HL-60 (cell line): ENCODE results near the gene ABCE1.

Source experiments
- DNase-seq, 2 experiments: peaks; one replicate each; pipeline ENCODE4 v3.0.0-alpha.2; 2010 to 2020; ENCODE audit warnings: low read depth in 1 of 2, low spot score in 1 of 2
- H3K27ac ChIP-seq: fragments of 250-450 bp; sonication (Bioruptor Pico); replicated peaks from 2 replicates; pipeline ENCODE4 v1.5.1; 2020; ENCODE audit warnings: mild to moderate bottlenecking, moderate library complexity
- H3K27me3 ChIP-seq: fragments of 250-450 bp; sonication (Bioruptor Pico); 2 replicates; pipeline ENCODE4 v1.5.1; 2021; ENCODE audit warnings: mild to moderate bottlenecking, moderate library complexity; ENCODE audit not compliant: insufficient read depth, poor library complexity, severe bottlenecking
- H3K4me3 ChIP-seq: replicated peaks from 2 replicates; pipeline ENCODE4 v1.5.1; 2011; ENCODE audit warnings: mild to moderate bottlenecking, control low read depth, low read length; ENCODE audit not compliant: insufficient read depth
- GABPA ChIP-seq: IDR thresholded peaks from 2 replicates; pipeline ENCODE4 v1.6.1; 2012; ENCODE audit warnings: low read depth
- POLR2AphosphoS5 ChIP-seq: IDR thresholded peaks from 2 replicates; pipeline ENCODE4 v1.6.1; 2012; ENCODE audit warnings: low read depth
- REST ChIP-seq: IDR thresholded peaks from 2 replicates; pipeline ENCODE4 v1.6.1; 2012; ENCODE audit warnings: low read depth; ENCODE audit not compliant: insufficient replicate concordance
- SPI1 ChIP-seq: IDR thresholded peaks from 2 replicates; pipeline ENCODE4 v1.6.1; 2012; ENCODE audit warnings: low read depth, mild to moderate bottlenecking, borderline replicate concordance
- TF ChIP-seq, protein P1 (sequence below): IDR thresholded peaks from one replicate; pipeline ENCODE4 v1.5.1; 2011; ENCODE audit warnings: low read length, control low read depth, inconsistent platforms; ENCODE audit not compliant: insufficient read depth

ABCE1 gene

DNA sequence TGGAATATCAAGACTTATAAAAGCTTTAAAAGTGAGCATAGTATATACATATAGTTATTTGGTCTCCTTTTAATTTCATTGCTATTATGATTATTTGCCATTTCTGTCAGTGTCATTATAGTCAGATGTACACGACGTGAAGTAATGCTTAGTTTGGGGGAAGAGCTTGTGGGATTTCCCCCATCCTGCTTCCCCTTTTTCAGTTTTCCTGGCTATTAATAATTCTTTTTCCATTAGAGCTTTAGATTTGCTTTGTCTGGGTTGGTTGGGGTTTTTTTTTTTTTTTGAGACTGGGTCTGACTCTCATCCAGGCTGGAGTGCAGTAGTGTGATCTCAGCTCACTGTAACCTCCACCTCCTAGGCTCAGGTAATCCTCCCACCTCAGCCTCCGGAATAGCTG, 5.4 kb downstream of the ABCE1 start:
- no peaks in the 10 kb centered on the region for H3K27me3 ChIP-seq

GRCh38 chr4:145107126-145107525, 9.0 kb downstream of the ABCE1 start:
- Histone ChIP-seq H3K27me3 (no peaks in the 10 kb centered on the region), H3K27ac (no peak overlapping the region), H3K4me3 (no peak overlapping the region)
- TF ChIP-seq REST (no peak), POLR2AphosphoS5 (no peak), SPI1 (no peak), GABPA (no peak)
- TF ChIP-seq, protein P1, sequence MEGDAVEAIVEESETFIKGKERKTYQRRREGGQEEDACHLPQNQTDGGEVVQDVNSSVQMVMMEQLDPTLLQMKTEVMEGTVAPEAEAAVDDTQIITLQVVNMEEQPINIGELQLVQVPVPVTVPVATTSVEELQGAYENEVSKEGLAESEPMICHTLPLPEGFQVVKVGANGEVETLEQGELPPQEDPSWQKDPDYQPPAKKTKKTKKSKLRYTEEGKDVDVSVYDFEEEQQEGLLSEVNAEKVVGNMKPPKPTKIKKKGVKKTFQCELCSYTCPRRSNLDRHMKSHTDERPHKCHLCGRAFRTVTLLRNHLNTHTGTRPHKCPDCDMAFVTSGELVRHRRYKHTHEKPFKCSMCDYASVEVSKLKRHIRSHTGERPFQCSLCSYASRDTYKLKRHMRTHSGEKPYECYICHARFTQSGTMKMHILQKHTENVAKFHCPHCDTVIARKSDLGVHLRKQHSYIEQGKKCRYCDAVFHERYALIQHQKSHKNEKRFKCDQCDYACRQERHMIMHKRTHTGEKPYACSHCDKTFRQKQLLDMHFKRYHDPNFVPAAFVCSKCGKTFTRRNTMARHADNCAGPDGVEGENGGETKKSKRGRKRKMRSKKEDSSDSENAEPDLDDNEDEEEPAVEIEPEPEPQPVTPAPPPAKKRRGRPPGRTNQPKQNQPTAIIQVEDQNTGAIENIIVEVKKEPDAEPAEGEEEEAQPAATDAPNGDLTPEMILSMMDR: no peak
- no peak for DNase-seq

More for the DNA sequence above, 5.4 kb downstream of the ABCE1 start:
- TF ChIP-seq REST: no peak
- peak; percentile 30; the same call in 1 of the 2 replicates for TF ChIP-seq SPI1
- no peak for TF ChIP-seq GABPA
- Histone ChIP-seq H3K4me3 (no peak overlapping the region), H3K27ac (no peak overlapping the region)
- DNase-seq: no peak

GRCh38 chr4:145108128-145108527, 10.0 kb downstream of the ABCE1 start:
- TF ChIP-seq SPI1: no peak
- TF ChIP-seq GABPA: no peak
- TF ChIP-seq, protein P1: no peak
- TF ChIP-seq REST: no peak
- no peak for TF ChIP-seq POLR2AphosphoS5
- no peaks in the 10 kb centered on the region for H3K27me3 ChIP-seq
- no peak for DNase-seq
- H3K4me3 ChIP-seq: no peak overlapping the region
- no peak overlapping the region for H3K27ac ChIP-seq

DNA sequence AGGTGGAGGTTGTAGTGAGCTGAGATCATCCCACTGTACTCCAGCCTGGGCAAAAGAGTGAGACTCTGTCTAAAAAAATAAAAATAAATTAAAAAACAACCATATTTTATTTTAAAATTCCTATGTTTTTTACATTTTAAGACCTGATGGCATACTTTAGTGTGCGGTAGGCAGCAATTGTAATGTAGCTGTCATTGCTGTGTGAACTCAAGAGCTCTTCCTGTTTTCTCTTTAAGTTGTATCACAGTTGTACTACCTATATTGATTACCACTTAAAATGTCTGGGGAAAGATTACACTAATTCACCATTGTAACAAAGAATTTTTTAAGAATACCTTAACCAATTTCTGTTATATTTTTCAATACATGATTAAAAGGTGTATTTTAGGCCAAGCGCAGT, 27.3 kb downstream of the ABCE1 start:
- no peak overlapping the region for H3K27ac ChIP-seq
- H3K4me3 ChIP-seq: no peak overlapping the region
- no peaks in the 10 kb centered on the region for H3K27me3 ChIP-seq
- no peak for DNase-seq
- no peak for TF ChIP-seq GABPA
- no peak for TF ChIP-seq REST
- TF ChIP-seq SPI1: no peak
- no peak for TF ChIP-seq POLR2AphosphoS5
- TF ChIP-seq, protein P1: no peak
